Transverse colon (tissue), 4 donors: Measurements from ENCODE around the gene PRR29.

Source experiments
- CTCF ChIP-seq, 5 experiments: fragments of 200-600 bp in 3 of 5; fragments of 450-650 bp in 2 of 5; sonication (generic) in 3 of 5; IDR thresholded peaks; 1 replicate in 2 of 5; 2 replicates in 3 of 5; pipeline ENCODE4 v1.5.1; 2016 to 2017; ENCODE audit warnings: antibody characterized with exemption in 5 of 5, inconsistent platforms in 3 of 5, mild to moderate bottlenecking in 2 of 5, moderate library complexity in 1 of 5
- POLR2A ChIP-seq: fragments of 450-650 bp; IDR thresholded peaks from one replicate; pipeline ENCODE4 v1.6.1; 2016; ENCODE audit warnings: antibody characterized with exemption, mild to moderate bottlenecking, moderate library complexity
- POLR2AphosphoS5 ChIP-seq, 3 donors: sonication (generic); formaldehyde crosslinking; IDR thresholded peaks; one replicate each; pipeline ENCODE4 v1.6.1; 2016; ENCODE audit warnings: antibody characterized with exemption in 3 of 3

DNA sequence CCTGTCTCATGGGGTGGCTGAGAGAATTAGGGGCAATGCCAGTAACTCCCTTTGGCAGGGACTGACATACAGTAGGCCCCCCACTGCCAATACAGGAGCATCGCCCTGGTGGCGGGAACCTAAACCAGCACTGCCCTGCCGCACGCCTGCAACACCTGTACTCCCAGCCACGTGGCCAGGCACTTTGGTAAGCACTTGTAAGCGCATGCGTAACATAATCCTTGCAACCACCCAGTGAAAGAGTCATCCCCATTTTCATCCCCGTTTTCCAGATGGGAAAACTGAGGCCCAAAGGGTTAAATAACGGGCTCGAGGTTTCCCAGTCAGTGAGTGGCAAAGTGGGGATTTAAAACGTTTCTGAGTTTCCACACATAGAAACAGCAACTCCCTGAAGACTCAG lies 42.9 kb upstream of the PRR29 start:
- no peak for TF ChIP-seq POLR2A
- no peak for TF ChIP-seq CTCF (IDR thresholded peaks at IDR 0.05)
- TF ChIP-seq POLR2AphosphoS5 (IDR thresholded peaks at IDR 0.05): no peak
